ENCODE measurements around the gene NFIA. TPM values are rescaled to one million over a fixed set of nuclear protein-coding genes. Genes with fewer than 3 reads are reported as not detected.
A peak's percentile ranks its signal among the peaks of the same experiment; 100 is the strongest.

The NFIA gene
- total RNA-seq, 1 experiment from 2014 or later = 20.9 TPM

DNA sequence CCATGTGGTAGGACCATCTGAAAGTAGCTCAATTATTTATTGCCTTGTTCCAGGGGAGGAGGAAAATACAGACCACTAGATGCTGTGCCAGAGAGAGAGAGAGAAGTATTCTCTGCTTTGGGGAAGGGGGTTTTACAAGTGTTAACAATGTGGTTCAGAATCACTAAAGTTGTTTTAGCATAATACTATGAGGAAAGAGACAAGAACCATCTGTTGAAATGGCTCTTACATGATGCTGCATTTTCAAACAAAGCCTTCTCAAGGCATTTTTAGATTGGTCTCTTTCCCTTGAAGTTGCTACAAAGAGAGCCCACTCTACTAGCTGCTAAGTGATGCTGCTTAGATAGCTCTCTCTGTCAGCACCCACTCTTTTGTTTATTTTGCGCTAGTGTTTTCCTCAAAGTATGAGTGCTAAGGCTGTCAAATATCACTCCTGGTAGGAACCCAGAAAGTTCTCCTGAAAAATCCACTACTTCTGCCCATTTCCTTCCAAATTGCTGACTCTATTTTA, 255.1 kb downstream of the NFIA start:
- Histone ChIP-seq H3K4me1 (ENCODE audit: control insufficient read depth, insufficient read depth, low read length) (peaks cover 19% of the 10 kb centered on the region), H3K27ac (ENCODE audit: low read length) (peak overlapping the region; percentile 64), H3K36me3 (ENCODE audit: control insufficient read depth, insufficient read depth, low read length) (no peaks in the 10 kb centered on the region), H3K9me3 (ENCODE audit: control insufficient read depth, insufficient read depth, low read depth, low read length) (no peaks in the 10 kb centered on the region), H3K4me3 (ENCODE audit: low read depth in 2 of 2, low read length in 2 of 2) (peak overlapping the region in 1 of 2 experiments; percentile 26; a peak in 1 of 4 replicates), H3K27me3 (ENCODE audit: control insufficient read depth, insufficient read depth, low read length) (no peaks in the 10 kb centered on the region)
- POLR2A ChIA-PET = interaction anchor here (0.5 kb wide), 1 partner anchor 614 kb away, joined by 7 read pairs; no protein-coding TSS in a partner anchor
- TF ChIP-seq TCF7L2 (IDR thresholded peaks at IDR 0.05; ENCODE audit: low read depth, low read length) = no peak
- TF ChIP-seq, protein P1, sequence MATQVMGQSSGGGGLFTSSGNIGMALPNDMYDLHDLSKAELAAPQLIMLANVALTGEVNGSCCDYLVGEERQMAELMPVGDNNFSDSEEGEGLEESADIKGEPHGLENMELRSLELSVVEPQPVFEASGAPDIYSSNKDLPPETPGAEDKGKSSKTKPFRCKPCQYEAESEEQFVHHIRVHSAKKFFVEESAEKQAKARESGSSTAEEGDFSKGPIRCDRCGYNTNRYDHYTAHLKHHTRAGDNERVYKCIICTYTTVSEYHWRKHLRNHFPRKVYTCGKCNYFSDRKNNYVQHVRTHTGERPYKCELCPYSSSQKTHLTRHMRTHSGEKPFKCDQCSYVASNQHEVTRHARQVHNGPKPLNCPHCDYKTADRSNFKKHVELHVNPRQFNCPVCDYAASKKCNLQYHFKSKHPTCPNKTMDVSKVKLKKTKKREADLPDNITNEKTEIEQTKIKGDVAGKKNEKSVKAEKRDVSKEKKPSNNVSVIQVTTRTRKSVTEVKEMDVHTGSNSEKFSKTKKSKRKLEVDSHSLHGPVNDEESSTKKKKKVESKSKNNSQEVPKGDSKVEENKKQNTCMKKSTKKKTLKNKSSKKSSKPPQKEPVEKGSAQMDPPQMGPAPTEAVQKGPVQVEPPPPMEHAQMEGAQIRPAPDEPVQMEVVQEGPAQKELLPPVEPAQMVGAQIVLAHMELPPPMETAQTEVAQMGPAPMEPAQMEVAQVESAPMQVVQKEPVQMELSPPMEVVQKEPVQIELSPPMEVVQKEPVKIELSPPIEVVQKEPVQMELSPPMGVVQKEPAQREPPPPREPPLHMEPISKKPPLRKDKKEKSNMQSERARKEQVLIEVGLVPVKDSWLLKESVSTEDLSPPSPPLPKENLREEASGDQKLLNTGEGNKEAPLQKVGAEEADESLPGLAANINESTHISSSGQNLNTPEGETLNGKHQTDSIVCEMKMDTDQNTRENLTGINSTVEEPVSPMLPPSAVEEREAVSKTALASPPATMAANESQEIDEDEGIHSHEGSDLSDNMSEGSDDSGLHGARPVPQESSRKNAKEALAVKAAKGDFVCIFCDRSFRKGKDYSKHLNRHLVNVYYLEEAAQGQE (IDR thresholded peaks at IDR 0.05; ENCODE audit: insufficient read depth in 1 of 2, low read depth in 2 of 2, low read length in 1 of 2) = no peak
- TF ChIP-seq SIN3A (IDR thresholded peaks at IDR 0.05; ENCODE audit: borderline replicate concordance, insufficient read depth, low read depth, low read length) = no peak
- DNase-seq (ENCODE audit: low read depth, low spot score) = no peak
- peak; percentile 50 for ATAC-seq
- CTCF ChIA-PET = interaction anchor here (0.6 to 1.4 kb wide), 4 partner anchors 101 to 287 kb away, joined by 3 to 9 read pairs (median 5); no protein-coding TSS in a partner anchor
- intact Hi-C loops (cut with micrococcal nuclease; ENCODE audit: unreplicated experiment) = loop anchor here (5.0 to 10.0 kb wide), 3 partner anchors 120 to 280 kb away; partner anchors contain the start of gene NFIA
- in situ Hi-C loops (cut with HindIII; ENCODE audit: low pct_unique_long_range_greater_than_20kb, low sequenced_read_pairs) = no loop called here
- no TSS peak for BruUV-seq (replicated peaks)

DNA sequence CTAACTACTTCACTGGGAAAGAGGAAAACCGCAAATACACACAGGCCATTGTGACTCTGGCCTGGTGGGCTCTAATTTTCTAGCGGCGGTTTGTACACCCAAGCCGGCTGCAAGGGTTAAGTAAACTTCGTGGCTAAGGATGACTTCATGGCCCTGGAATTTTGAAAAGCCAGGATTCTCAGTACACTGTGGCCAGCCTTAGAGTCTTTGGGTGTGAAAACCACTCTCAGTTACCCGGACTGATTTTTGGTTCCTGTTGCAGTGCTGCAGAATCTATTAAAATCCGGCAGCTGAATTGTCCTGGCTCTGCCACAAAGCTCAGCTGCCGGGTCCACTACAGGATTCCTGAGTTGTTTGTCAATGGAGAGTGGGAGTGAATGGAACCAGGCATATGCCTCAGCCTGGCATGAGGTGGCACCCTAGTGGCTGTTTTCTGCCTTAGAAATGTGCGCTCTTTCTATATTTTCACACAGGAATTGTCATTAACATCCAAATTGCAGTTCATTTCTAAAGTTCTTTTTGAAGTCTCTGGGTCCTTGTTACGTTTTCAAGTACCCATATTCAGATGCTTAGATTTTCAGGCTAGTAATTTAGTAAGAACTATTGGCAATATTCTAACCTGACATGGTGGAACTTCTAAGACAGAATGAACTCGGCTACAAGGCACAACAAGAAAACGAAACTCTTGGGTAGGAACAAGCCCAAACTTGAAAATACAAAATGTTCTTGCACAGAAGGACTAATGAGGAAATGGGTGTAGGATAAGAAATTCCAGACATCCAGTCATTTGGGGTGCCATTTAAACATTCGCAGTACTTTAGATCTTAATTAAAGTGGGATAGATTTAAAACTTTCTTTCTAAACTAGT, 255.9 kb downstream of the NFIA start:
- ChIA-PET CTCF (interaction anchor here (1.4 kb wide), 1 partner anchor 288 kb away, joined by 9 read pairs; no protein-coding TSS in a partner anchor), POLR2A (interaction anchor here (0.6 kb wide), 2 partner anchors 252 to 1162 kb away, joined by 3 read pairs; no protein-coding TSS in a partner anchor)
- peak; percentile 75 for TF ChIP-seq TCF7L2 (IDR thresholded peaks at IDR 0.05; ENCODE audit: low read depth, low read length)
- TF ChIP-seq POLR2AphosphoS5 (IDR thresholded peaks at IDR 0.05; ENCODE audit: low read depth, low read length) = no peak
- TF ChIP-seq, protein P1 (IDR thresholded peaks at IDR 0.05; ENCODE audit: insufficient read depth in 1 of 2, low read depth in 2 of 2, low read length in 1 of 2) = no peak
- TF ChIP-seq, protein P2, sequence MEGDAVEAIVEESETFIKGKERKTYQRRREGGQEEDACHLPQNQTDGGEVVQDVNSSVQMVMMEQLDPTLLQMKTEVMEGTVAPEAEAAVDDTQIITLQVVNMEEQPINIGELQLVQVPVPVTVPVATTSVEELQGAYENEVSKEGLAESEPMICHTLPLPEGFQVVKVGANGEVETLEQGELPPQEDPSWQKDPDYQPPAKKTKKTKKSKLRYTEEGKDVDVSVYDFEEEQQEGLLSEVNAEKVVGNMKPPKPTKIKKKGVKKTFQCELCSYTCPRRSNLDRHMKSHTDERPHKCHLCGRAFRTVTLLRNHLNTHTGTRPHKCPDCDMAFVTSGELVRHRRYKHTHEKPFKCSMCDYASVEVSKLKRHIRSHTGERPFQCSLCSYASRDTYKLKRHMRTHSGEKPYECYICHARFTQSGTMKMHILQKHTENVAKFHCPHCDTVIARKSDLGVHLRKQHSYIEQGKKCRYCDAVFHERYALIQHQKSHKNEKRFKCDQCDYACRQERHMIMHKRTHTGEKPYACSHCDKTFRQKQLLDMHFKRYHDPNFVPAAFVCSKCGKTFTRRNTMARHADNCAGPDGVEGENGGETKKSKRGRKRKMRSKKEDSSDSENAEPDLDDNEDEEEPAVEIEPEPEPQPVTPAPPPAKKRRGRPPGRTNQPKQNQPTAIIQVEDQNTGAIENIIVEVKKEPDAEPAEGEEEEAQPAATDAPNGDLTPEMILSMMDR (IDR thresholded peaks at IDR 0.05) = peak; percentile 89
- TF ChIP-seq SIN3A (IDR thresholded peaks at IDR 0.05; ENCODE audit: borderline replicate concordance, insufficient read depth, low read depth, low read length) = no peak
- H3K27me3 ChIP-seq (ENCODE audit: control insufficient read depth, insufficient read depth, low read length) = no peaks in the 10 kb centered on the region
- ATAC-seq (peak; percentile 99), DNase-seq (ENCODE audit: low read depth, low spot score) (no peak)
- BruUV-seq (replicated peaks) = no TSS peak
- H3K27ac ChIP-seq (ENCODE audit: low read length) = peak overlapping the region; percentile 72
- intact Hi-C loops (cut with micrococcal nuclease; ENCODE audit: unreplicated experiment) (loop anchor here (5.0 to 10.0 kb wide), 3 partner anchors 119 to 281 kb away; partner anchors contain the start of gene NFIA), in situ Hi-C loops (cut with HindIII; ENCODE audit: low pct_unique_long_range_greater_than_20kb, low sequenced_read_pairs) (no loop called here)
- peaks cover 19% of the 10 kb centered on the region for H3K4me1 ChIP-seq (ENCODE audit: control insufficient read depth, insufficient read depth, low read length)
- H3K36me3 ChIP-seq (ENCODE audit: control insufficient read depth, insufficient read depth, low read length) = no peaks in the 10 kb centered on the region
- no peaks in the 10 kb centered on the region for H3K9me3 ChIP-seq (ENCODE audit: control insufficient read depth, insufficient read depth, low read depth, low read length)
- H3K4me3 ChIP-seq (ENCODE audit: low read depth in 2 of 2, low read length in 2 of 2) = peak overlapping the region in 1 of 2 experiments; percentile 26; a peak in 1 of 4 replicates

Measured in Panc1 (cell line).